NB4 (cell line): ENCODE results near the gene AMPD3.

ENCODE experiments used
- CTCF ChIP-seq: IDR thresholded peaks from one replicate; pipeline ENCODE4 v1.5.1; 2012; ENCODE audit warnings: low read depth, low read length
- MAX ChIP-seq: IDR thresholded peaks from 2 replicates; pipeline ENCODE4 v1.6.1; 2011; ENCODE audit warnings: low read depth, low read length
- POLR2A ChIP-seq: IDR thresholded peaks from 2 replicates; pipeline ENCODE4 v1.6.1; 2011; ENCODE audit warnings: mild to moderate bottlenecking; ENCODE audit not compliant: insufficient read length; ENCODE audit errors: extremely low read depth

GRCh38 chr11:10526974-10527918, 72.2 kb downstream of the AMPD3 start:
- no peak for TF ChIP-seq POLR2A
- TF ChIP-seq MAX = no peak
- no peak for TF ChIP-seq CTCF
